Activated CD8-positive, alpha-beta T cell treated with anti-CD3 and anti-CD28 coated beads, Interleukin-2, amount 10 ng/mL, durations not matched to agents 7 days and 5 days (primary cell): ENCODE data around the gene PLCH1. TPM values are rescaled to one million over a fixed set of nuclear protein-coding genes. Genes with fewer than 3 reads are reported as not detected.

Experiments used
- ATAC-seq: fragments of 150-1000 bp; cut with Tn5 transposase; one replicate; pipeline ENCODE4 v1.10.0; 2021; ENCODE audit warnings: moderate library complexity
- CTCF ChIA-PET: fragments of 350-600 bp; sonication (Branson Sonifier 250); formaldehyde crosslinking; loops from one replicate; lab custom pipeline; 2021; ENCODE audit warnings: antibody characterized with exemption; lab: Charles Lee
- POLR2A ChIA-PET: fragments of 350-600 bp; sonication (Branson Sonifier 250); formaldehyde crosslinking; loops from one replicate; lab custom pipeline; 2021; ENCODE audit warnings: antibody characterized with exemption; lab: Charles Lee
- DNase-seq: peaks from one replicate; pipeline ENCODE4 v3.0.0-alpha.2; 2020
- H3K27ac Mint-ChIP-seq: one replicate; pipeline ENCODE4 v1.8.0; 2021; ENCODE audit warnings: mild to moderate bottlenecking, mixed read lengths
- H3K27me3 Mint-ChIP-seq: one replicate; pipeline ENCODE4 v1.8.0; 2021; ENCODE audit warnings: low read depth, mixed read lengths
- H3K36me3 Mint-ChIP-seq: one replicate; pipeline ENCODE4 v1.8.0; 2021; ENCODE audit warnings: low read depth, mixed read lengths
- H3K4me1 Mint-ChIP-seq: one replicate; pipeline ENCODE4 v1.8.0; 2021; ENCODE audit warnings: low read depth, mixed read lengths
- H3K4me3 Mint-ChIP-seq: one replicate; pipeline ENCODE4 v1.8.0; 2021; ENCODE audit warnings: mild to moderate bottlenecking, mixed read lengths
- H3K9me3 Mint-ChIP-seq: one replicate; pipeline ENCODE4 v1.8.0; 2022; ENCODE audit warnings: mixed read lengths; ENCODE audit not compliant: insufficient read depth
- total RNA-seq, 2 experiments: library from RNA; stranded (reverse); gene quantifications; one replicate each; pipeline ENCODE4 v1.2.3, GENCODE V29; 2021

Gene PLCH1
- total RNA-seq, 2 experiments from 2014 or later = 2.0 to 2.4 TPM

GRCh38 chr3:155504682-155505081 lies 240.2 kb downstream of the PLCH1 start:
- DNase-seq (no peak), ATAC-seq (no peak)
- ChIA-PET CTCF (no interaction called here), POLR2A (no interaction called here)
- no peak overlapping the region for H3K27ac Mint-ChIP-seq
- H3K4me3 Mint-ChIP-seq = no peak overlapping the region
- H3K9me3 Mint-ChIP-seq = no peaks in the 10 kb centered on the region
- H3K4me1 Mint-ChIP-seq = no peaks in the 10 kb centered on the region
- no peaks in the 10 kb centered on the region for H3K36me3 Mint-ChIP-seq
- H3K27me3 Mint-ChIP-seq = no peaks in the 10 kb centered on the region

- no peaks in the 10 kb centered on the region for H3K9me3 Mint-ChIP-seq
- DNase-seq (no peak), ATAC-seq (no peak)
- H3K36me3 Mint-ChIP-seq = no peaks in the 10 kb centered on the region
- H3K27ac Mint-ChIP-seq = no peak overlapping the region
- no peaks in the 10 kb centered on the region for H3K4me1 Mint-ChIP-seq
- ChIA-PET CTCF (no interaction called here), POLR2A (no interaction called here)
- no peaks in the 10 kb centered on the region for H3K27me3 Mint-ChIP-seq
- H3K4me3 Mint-ChIP-seq = no peak overlapping the region
Measured at GRCh38 chr3:155502630-155503029, 242.2 kb downstream of the PLCH1 start.

GRCh38 chr3:155500194-155500818 lies 244.6 kb downstream of the PLCH1 start:
- H3K27ac Mint-ChIP-seq = no peak overlapping the region
- ATAC-seq (no peak), DNase-seq (no peak)
- no peak overlapping the region for H3K4me3 Mint-ChIP-seq
- H3K36me3 Mint-ChIP-seq = no peaks in the 10 kb centered on the region
- no peaks in the 10 kb centered on the region for H3K4me1 Mint-ChIP-seq
- no peaks in the 10 kb centered on the region for H3K9me3 Mint-ChIP-seq
- no peaks in the 10 kb centered on the region for H3K27me3 Mint-ChIP-seq
- ChIA-PET CTCF (no interaction called here), POLR2A (no interaction called here)

- H3K27me3 Mint-ChIP-seq = no peaks in the 10 kb centered on the region
- no peak for ATAC-seq
- POLR2A ChIA-PET = no interaction called here
Measured at GRCh38 chr3:155497930-155498647, 246.8 kb downstream of the PLCH1 start.

GRCh38 chr3:155496206-155496605 lies 248.7 kb downstream of the PLCH1 start:
- Mint-ChIP-seq H3K36me3 (peaks cover 2% of the 10 kb centered on the region), H3K4me1 (peaks cover 10% of the 10 kb centered on the region), H3K9me3 (no peaks in the 10 kb centered on the region), H3K4me3 (no peak overlapping the region), H3K27ac (no peak overlapping the region), H3K27me3 (no peaks in the 10 kb centered on the region)
- DNase-seq (no peak), ATAC-seq (no peak)
- CTCF ChIA-PET = no interaction called here
- POLR2A ChIA-PET = no interaction called here

More at GRCh38 chr3:155497930-155498647, 246.8 kb downstream of the PLCH1 start:
- H3K4me3 Mint-ChIP-seq = no peak overlapping the region
- CTCF ChIA-PET = no interaction called here
- peaks cover 10% of the 10 kb centered on the region for H3K4me1 Mint-ChIP-seq
- DNase-seq = no peak
- no peak overlapping the region for H3K27ac Mint-ChIP-seq
- no peaks in the 10 kb centered on the region for H3K36me3 Mint-ChIP-seq
- no peaks in the 10 kb centered on the region for H3K9me3 Mint-ChIP-seq

GRCh38 chr3:155495387-155495786 lies 249.5 kb downstream of the PLCH1 start:
- H3K4me3 Mint-ChIP-seq = no peak overlapping the region
- CTCF ChIA-PET = no interaction called here
- ATAC-seq (no peak), DNase-seq (no peak)
- no peaks in the 10 kb centered on the region for H3K9me3 Mint-ChIP-seq
- no peaks in the 10 kb centered on the region for H3K27me3 Mint-ChIP-seq
- H3K36me3 Mint-ChIP-seq = peaks cover 2% of the 10 kb centered on the region
- peaks cover 10% of the 10 kb centered on the region for H3K4me1 Mint-ChIP-seq
- H3K27ac Mint-ChIP-seq = no peak overlapping the region
- POLR2A ChIA-PET = no interaction called here

GRCh38 chr3:155494332-155494731 lies 250.5 kb downstream of the PLCH1 start:
- ChIA-PET POLR2A (no interaction called here), CTCF (no interaction called here)
- Mint-ChIP-seq H3K9me3 (no peaks in the 10 kb centered on the region), H3K36me3 (peaks cover 2% of the 10 kb centered on the region), H3K27me3 (no peaks in the 10 kb centered on the region), H3K27ac (peak overlapping the region; percentile 26), H3K4me3 (no peak overlapping the region), H3K4me1 (peaks cover 10% of the 10 kb centered on the region)
- ATAC-seq (no peak), DNase-seq (no peak)

GRCh38 chr3:155492841-155493240 lies 252.0 kb downstream of the PLCH1 start:
- no peak overlapping the region for H3K27ac Mint-ChIP-seq
- H3K9me3 Mint-ChIP-seq = no peaks in the 10 kb centered on the region
- no peak for DNase-seq
- no peak overlapping the region for H3K4me3 Mint-ChIP-seq
- ChIA-PET POLR2A (no interaction called here), CTCF (no interaction called here)
- peaks cover 10% of the 10 kb centered on the region for H3K4me1 Mint-ChIP-seq
- H3K27me3 Mint-ChIP-seq = no peaks in the 10 kb centered on the region
- ATAC-seq = no peak
- peaks cover 2% of the 10 kb centered on the region for H3K36me3 Mint-ChIP-seq

GRCh38 chr3:155491696-155492095 lies 253.2 kb downstream of the PLCH1 start:
- H3K4me1 Mint-ChIP-seq = peaks cover 10% of the 10 kb centered on the region
- DNase-seq = no peak
- peaks cover 2% of the 10 kb centered on the region for H3K36me3 Mint-ChIP-seq
- POLR2A ChIA-PET = no interaction called here
- no peak overlapping the region for H3K4me3 Mint-ChIP-seq
- CTCF ChIA-PET = interaction anchor here (1.0 to 1.7 kb wide), 2 partner anchors 58 to 210 kb away, joined by 3 read pairs; no protein-coding TSS in a partner anchor
- no peaks in the 10 kb centered on the region for H3K27me3 Mint-ChIP-seq
- ATAC-seq = no peak
- no peak overlapping the region for H3K27ac Mint-ChIP-seq
- H3K9me3 Mint-ChIP-seq = no peaks in the 10 kb centered on the region

- POLR2A ChIA-PET = no interaction called here
Measured at GRCh38 chr3:155488671-155489070, 256.2 kb downstream of the PLCH1 start.

GRCh38 chr3:155485897-155486296 lies 259.0 kb downstream of the PLCH1 start:
- ATAC-seq (no peak), DNase-seq (no peak)
- CTCF ChIA-PET = interaction anchor here (1.4 kb wide), 1 partner anchor 216 kb away, joined by 4 read pairs; no protein-coding TSS in a partner anchor
- POLR2A ChIA-PET = no interaction called here
- Mint-ChIP-seq H3K9me3 (no peaks in the 10 kb centered on the region), H3K27me3 (no peaks in the 10 kb centered on the region), H3K4me3 (no peak overlapping the region), H3K36me3 (no peaks in the 10 kb centered on the region), H3K4me1 (peaks cover 4% of the 10 kb centered on the region), H3K27ac (no peak overlapping the region)

More at GRCh38 chr3:155488671-155489070, 256.2 kb downstream of the PLCH1 start:
- ATAC-seq (no peak), DNase-seq (no peak)
- CTCF ChIA-PET = interaction anchor here (0.6 kb wide), 1 partner anchor 24 kb away, joined by 3 read pairs; no protein-coding TSS in a partner anchor
- H3K4me3 Mint-ChIP-seq = no peak overlapping the region
- H3K36me3 Mint-ChIP-seq = peaks cover 2% of the 10 kb centered on the region
- H3K9me3 Mint-ChIP-seq = no peaks in the 10 kb centered on the region
- H3K27ac Mint-ChIP-seq = no peak overlapping the region
- no peaks in the 10 kb centered on the region for H3K27me3 Mint-ChIP-seq
- peaks cover 4% of the 10 kb centered on the region for H3K4me1 Mint-ChIP-seq

- ChIA-PET POLR2A (no interaction called here), CTCF (no interaction called here)
- H3K27ac Mint-ChIP-seq = no peak overlapping the region
- peaks cover 7% of the 10 kb centered on the region for H3K27me3 Mint-ChIP-seq
- no peak overlapping the region for H3K4me3 Mint-ChIP-seq
- no peaks in the 10 kb centered on the region for H3K36me3 Mint-ChIP-seq
- H3K4me1 Mint-ChIP-seq = peaks cover 4% of the 10 kb centered on the region
- ATAC-seq (no peak), DNase-seq (no peak)
- H3K9me3 Mint-ChIP-seq = no peaks in the 10 kb centered on the region
Measured at GRCh38 chr3:155481591-155481990, 263.3 kb downstream of the PLCH1 start.
